OCI-LY3 (cell line): ENCODE results near the gene DNAJC19.
"Not testable (repeated sequence)": the region's sequence is repeated elsewhere in the genome, so short reads cannot be mapped to it uniquely, and the experiment has no call there.

Experiments
- H2AFZ ChIP-seq: fragments of 200-600, 300-600 bp; shearing (Covaris generic); 2 replicates; pipeline ENCODE4 v1.6.0; 2014; ENCODE audit warnings: antibody characterized with exemption, low read depth, low read length
- H3K27ac ChIP-seq: fragments of 200-600, 300-600 bp; sonication (generic); 2 replicates; pipeline ENCODE4 v1.5.1; 2014; ENCODE audit warnings: mild to moderate bottlenecking, low read length, moderate library complexity, mixed read lengths
- H3K27me3 ChIP-seq: fragments of 200-600, 300-600 bp; sonication (generic); 2 replicates; pipeline ENCODE4 v1.6.1; 2014; ENCODE audit warnings: low read depth, low read length, mixed read lengths
- H3K36me3 ChIP-seq: fragments of 200-600, 300-600 bp; sonication (generic); replicated peaks from 2 replicates; pipeline ENCODE3; 2014; ENCODE audit warnings: low read depth, low read length, mixed read lengths
- H3K4me1 ChIP-seq: fragments of 300-600, 200-600 bp; sonication (generic); 2 replicates; pipeline ENCODE4 v1.6.1; 2014; ENCODE audit warnings: low read length, mixed read lengths
- H3K4me2 ChIP-seq: fragments of 200-600, 300-600 bp; sonication (generic); 2 replicates; pipeline ENCODE4 v1.6.1; 2014; ENCODE audit warnings: low read length, mixed read lengths
- H3K4me3 ChIP-seq: fragments of 300-600, 200-600 bp; sonication (generic); 2 replicates; pipeline ENCODE4 v1.5.1; 2014; ENCODE audit warnings: antibody characterized with exemption, mild to moderate bottlenecking, low read length, moderate library complexity
- H3K79me2 ChIP-seq: fragments of 300-600, 200-600 bp; shearing (Covaris generic); 2 replicates; pipeline ENCODE4 v1.6.1; 2014; ENCODE audit warnings: mild to moderate bottlenecking, low read length, mixed read lengths
- H3K9ac ChIP-seq: fragments of 300-600, 200-600 bp; shearing (Covaris generic); 2 replicates; pipeline ENCODE4 v1.6.0; 2014; ENCODE audit warnings: mild to moderate bottlenecking, low read length, moderate library complexity
- H3K9me3 ChIP-seq: fragments of 200-600, 300-600 bp; shearing (Covaris generic); 2 replicates; pipeline ENCODE4 v1.6.1; 2014; ENCODE audit warnings: low read length, mixed read lengths; ENCODE audit not compliant: insufficient read depth
- H4K20me1 ChIP-seq: fragments of 200-600, 300-600 bp; sonication (generic); 2 replicates; pipeline ENCODE4 v1.6.1; 2016; ENCODE audit warnings: low read length, mixed read lengths; ENCODE audit not compliant: insufficient read depth
- EZH2phosphoT487 ChIP-seq: fragments of 200-600 bp; shearing (Covaris generic); IDR thresholded peaks from 2 replicates; pipeline ENCODE4 v1.6.1; 2018; ENCODE audit warnings: antibody characterized with exemption, mixed run types, low read depth
- TF ChIP-seq, protein P1 (sequence below): fragments of 200-600, 300-600 bp; sonication (generic); IDR thresholded peaks from 2 replicates; pipeline ENCODE4 v1.5.1; 2014; ENCODE audit warnings: antibody characterized with exemption, low read length, low read depth

The DNAJC19 gene

DNA sequence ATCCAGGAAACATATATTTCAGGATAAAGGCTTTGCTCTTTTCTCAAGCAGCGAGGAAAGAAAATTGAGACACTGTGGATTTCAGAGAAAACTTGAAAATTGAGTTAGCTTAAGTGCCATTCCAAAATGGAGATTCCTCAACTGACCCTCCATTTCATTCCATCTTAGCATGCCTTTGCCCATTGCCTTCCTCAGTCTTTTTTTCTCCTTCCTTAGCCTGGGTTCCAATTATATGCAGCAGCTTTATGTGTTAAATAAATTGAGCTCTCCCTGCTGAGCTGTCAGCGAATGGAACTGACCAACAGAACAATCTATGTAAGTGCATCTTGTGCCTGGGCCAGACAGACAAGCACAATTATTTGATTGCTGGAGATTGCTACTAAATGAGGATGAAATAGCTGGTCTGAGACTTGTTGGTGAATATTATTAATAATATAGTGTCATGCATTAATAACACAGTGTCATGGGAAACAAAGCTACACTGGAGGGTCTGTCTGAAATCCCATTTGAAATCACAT lies 6.9 kb upstream of the DNAJC19 start:
- no peaks in the 10 kb centered on the region for H3K4me1 ChIP-seq
- no peaks in the 10 kb centered on the region for H3K9me3 ChIP-seq
- no peaks in the 10 kb centered on the region for H3K36me3 ChIP-seq
- no peak overlapping the region for H3K4me2 ChIP-seq
- H4K20me1 ChIP-seq: no peaks in the 10 kb centered on the region
- TF ChIP-seq, protein P1, sequence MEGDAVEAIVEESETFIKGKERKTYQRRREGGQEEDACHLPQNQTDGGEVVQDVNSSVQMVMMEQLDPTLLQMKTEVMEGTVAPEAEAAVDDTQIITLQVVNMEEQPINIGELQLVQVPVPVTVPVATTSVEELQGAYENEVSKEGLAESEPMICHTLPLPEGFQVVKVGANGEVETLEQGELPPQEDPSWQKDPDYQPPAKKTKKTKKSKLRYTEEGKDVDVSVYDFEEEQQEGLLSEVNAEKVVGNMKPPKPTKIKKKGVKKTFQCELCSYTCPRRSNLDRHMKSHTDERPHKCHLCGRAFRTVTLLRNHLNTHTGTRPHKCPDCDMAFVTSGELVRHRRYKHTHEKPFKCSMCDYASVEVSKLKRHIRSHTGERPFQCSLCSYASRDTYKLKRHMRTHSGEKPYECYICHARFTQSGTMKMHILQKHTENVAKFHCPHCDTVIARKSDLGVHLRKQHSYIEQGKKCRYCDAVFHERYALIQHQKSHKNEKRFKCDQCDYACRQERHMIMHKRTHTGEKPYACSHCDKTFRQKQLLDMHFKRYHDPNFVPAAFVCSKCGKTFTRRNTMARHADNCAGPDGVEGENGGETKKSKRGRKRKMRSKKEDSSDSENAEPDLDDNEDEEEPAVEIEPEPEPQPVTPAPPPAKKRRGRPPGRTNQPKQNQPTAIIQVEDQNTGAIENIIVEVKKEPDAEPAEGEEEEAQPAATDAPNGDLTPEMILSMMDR: no peak
- TF ChIP-seq EZH2phosphoT487: no peak
- H2AFZ ChIP-seq: no peak overlapping the region
- no peak overlapping the region for H3K9ac ChIP-seq
- H3K27ac ChIP-seq: no peak overlapping the region
- H3K27me3 ChIP-seq: no peaks in the 10 kb centered on the region
- H3K4me3 ChIP-seq: no peak overlapping the region
- no peaks in the 10 kb centered on the region for H3K79me2 ChIP-seq

DNA sequence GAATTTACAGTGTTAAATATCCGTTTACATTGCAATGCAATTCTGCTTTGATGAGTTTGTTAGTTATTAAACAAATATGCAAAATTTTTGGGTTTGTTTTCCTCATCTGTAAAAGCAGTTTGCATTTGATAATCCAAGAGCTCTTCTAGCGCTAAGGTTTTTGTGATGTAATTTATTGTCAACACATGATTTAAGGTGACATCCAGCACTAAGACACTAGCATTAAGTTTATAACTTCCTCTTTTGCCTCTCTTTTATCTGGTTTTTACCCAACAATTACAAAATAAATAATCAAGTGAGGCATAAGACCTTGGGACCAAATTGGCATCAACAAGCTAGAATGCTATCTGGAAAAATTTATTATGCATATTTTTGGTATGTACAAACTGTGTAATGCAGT lies 969 bp upstream of the DNAJC19 start:
- H3K9me3 ChIP-seq: no peaks in the 10 kb centered on the region
- H3K4me1 ChIP-seq: peaks cover 12% of the 10 kb centered on the region
- no peak overlapping the region for H3K27ac ChIP-seq
- H3K27me3 ChIP-seq: no peaks in the 10 kb centered on the region
- peak overlapping the region; percentile 85 for H3K4me2 ChIP-seq
- H2AFZ ChIP-seq: peak overlapping the region; percentile 78
- H4K20me1 ChIP-seq: no peaks in the 10 kb centered on the region
- H3K9ac ChIP-seq: peak overlapping the region; percentile 76
- TF ChIP-seq, protein P1: no peak
- H3K79me2 ChIP-seq: peaks cover 20% of the 10 kb centered on the region
- peaks cover 4% of the 10 kb centered on the region for H3K36me3 ChIP-seq
- peak overlapping the region; percentile 91 for H3K4me3 ChIP-seq

DNA sequence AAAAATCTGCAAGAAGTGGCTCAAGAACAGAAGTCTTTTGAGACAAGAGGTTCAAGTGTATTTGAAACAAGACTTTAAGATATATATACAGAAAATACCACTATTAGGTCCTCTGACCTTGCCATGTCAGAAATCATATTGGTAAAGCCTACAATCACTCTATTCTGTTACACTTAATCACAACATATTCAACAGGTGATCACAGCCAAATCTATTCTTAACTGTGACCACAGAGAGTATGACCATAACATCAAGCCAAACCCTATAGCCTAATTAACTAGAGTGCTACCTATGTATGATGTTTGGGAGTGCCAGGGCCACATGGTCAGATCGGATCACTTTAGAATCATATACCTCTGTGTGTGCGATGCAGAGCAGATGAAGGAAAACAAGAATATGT lies 2.2 kb downstream of the DNAJC19 start:
- Histone ChIP-seq H3K36me3 (peaks cover 4% of the 10 kb centered on the region), H4K20me1 (no peaks in the 10 kb centered on the region), H3K27me3 (no peaks in the 10 kb centered on the region), H3K4me1 (peaks cover 12% of the 10 kb centered on the region), H3K79me2 (peaks cover 20% of the 10 kb centered on the region), H3K27ac (no peak overlapping the region), H3K4me3 (no peak overlapping the region), H3K9me3 (no peaks in the 10 kb centered on the region), H2AFZ (no peak overlapping the region), H3K9ac (no peak overlapping the region), H3K4me2 (no peak overlapping the region)
- TF ChIP-seq, protein P1: no peak
- no peak for TF ChIP-seq EZH2phosphoT487

DNA sequence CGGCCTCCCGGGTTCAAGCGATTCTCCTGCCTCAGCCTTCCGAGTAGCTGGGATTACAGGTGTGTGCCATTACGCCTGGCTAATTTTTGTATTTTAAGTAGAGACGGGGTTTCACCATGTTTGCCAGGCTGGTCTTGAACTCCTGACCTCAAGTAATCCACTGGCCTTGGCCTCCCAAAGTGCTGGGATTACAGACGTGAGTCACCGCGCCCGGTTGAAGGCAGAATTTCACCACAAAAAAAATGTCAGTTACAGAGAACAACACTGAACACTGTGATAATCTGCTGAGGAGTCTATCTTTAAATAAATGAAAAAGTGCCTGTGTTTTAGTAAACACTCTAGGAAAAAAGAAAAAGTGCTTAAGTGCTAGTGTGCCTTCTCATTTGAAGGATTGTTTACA lies 3.2 kb downstream of the DNAJC19 start:
- H3K27me3 ChIP-seq, H3K9ac ChIP-seq, H3K27ac ChIP-seq, H3K9me3 ChIP-seq, H3K36me3 ChIP-seq, H4K20me1 ChIP-seq, H2AFZ ChIP-seq, H3K4me2 ChIP-seq, H3K4me3 ChIP-seq: not testable (repeated sequence)
- H3K79me2 ChIP-seq: peaks cover 20% of the 10 kb centered on the region
- peaks cover 12% of the 10 kb centered on the region for H3K4me1 ChIP-seq

DNA sequence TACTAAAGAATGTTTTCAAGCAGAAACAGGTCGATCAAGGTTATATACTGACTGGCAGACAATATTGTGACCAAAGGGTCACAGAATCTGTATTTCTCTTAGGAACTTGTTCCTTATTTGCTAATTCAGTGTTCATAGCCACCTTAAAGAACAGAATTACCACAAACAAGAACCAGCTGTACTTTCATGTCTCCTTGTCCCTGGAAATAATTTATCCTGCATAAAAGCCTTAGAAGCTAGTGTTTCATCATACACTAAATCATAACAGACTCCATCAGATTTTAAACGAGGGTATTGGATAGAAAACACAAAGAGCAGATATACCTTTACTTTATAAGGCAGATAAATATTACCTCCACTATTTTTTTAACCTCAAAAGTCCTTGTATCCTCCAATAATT lies 6.4 kb downstream of the DNAJC19 start:
- H3K27ac ChIP-seq: no peak overlapping the region
- H3K79me2 ChIP-seq: peaks cover 8% of the 10 kb centered on the region
- 0 out of 2 replicates have a peak, but pooled peaks cover 2% of the 10 kb centered on the region for H4K20me1 ChIP-seq
- H3K27me3 ChIP-seq: no peaks in the 10 kb centered on the region
- no peaks in the 10 kb centered on the region for H3K9me3 ChIP-seq
- no peak overlapping the region for H3K4me2 ChIP-seq
- H3K4me3 ChIP-seq: no peak overlapping the region
- no peak overlapping the region for H2AFZ ChIP-seq
- H3K36me3 ChIP-seq: peaks cover 21% of the 10 kb centered on the region
- no peak overlapping the region for H3K9ac ChIP-seq
- TF ChIP-seq, protein P1: no peak
- TF ChIP-seq EZH2phosphoT487: no peak
- no peaks in the 10 kb centered on the region for H3K4me1 ChIP-seq
